DLD1 (cell line): Measurements from ENCODE around the gene POLD2.
"Not testable (repeated sequence)": the region's sequence is repeated elsewhere in the genome, so short reads cannot be mapped to it uniquely, and the experiment has no call there.

ENCODE experiments used
- in situ Hi-C: cut with HindIII; loops from 2 replicates; pipeline ENCODE4 v1.10.0; 2017; ENCODE audit warnings: low sequenced_read_pairs

Gene POLD2

GRCh38 chr7:44139311-44140010 is 16.1 kb upstream of the POLD2 start:
- in situ Hi-C loops: no loop called here

GRCh38 chr7:44138698-44139097 is 15.3 kb upstream of the POLD2 start:
- in situ Hi-C loops: no loop called here

- in situ Hi-C loops: no loop called here
These were observed 13.4 kb upstream of the POLD2 start for GRCh38 chr7:44136731-44137130.

GRCh38 chr7:44134943-44135628 is 11.7 kb upstream of the POLD2 start:
- in situ Hi-C loops: no loop called here

- in situ Hi-C loops: no loop called here
These were observed 9.9 kb upstream of the POLD2 start for GRCh38 chr7:44133295-44133694.

- in situ Hi-C loops: no loop called here
These were observed 8.7 kb upstream of the POLD2 start for GRCh38 chr7:44132039-44132438.

- in situ Hi-C loops: no loop called here
These were observed 8.1 kb upstream of the POLD2 start for GRCh38 chr7:44131173-44132029.

GRCh38 chr7:44128721-44129582 is 5.6 kb upstream of the POLD2 start:
- in situ Hi-C loops: no loop called here

GRCh38 chr7:44127161-44127560 is 3.8 kb upstream of the POLD2 start:
- in situ Hi-C loops: no loop called here

- in situ Hi-C loops: not testable (repeated sequence)
These were observed 3.2 kb upstream of the POLD2 start for GRCh38 chr7:44126574-44126973.

- in situ Hi-C loops: no loop called here
These were observed 1.5 kb upstream of the POLD2 start for GRCh38 chr7:44124822-44125202.

GRCh38 chr7:44122529-44122928 is 819 bp downstream of the POLD2 start:
- in situ Hi-C loops: no loop called here

GRCh38 chr7:44121761-44122420 is 1.5 kb downstream of the POLD2 start:
- in situ Hi-C loops: no loop called here

GRCh38 chr7:44120395-44120794 is 3.0 kb downstream of the POLD2 start:
- in situ Hi-C loops: no loop called here

GRCh38 chr7:44119829-44120380 is 3.4 kb downstream of the POLD2 start:
- in situ Hi-C loops: no loop called here

GRCh38 chr7:44117801-44118429 is 5.4 kb downstream of the POLD2 start:
- in situ Hi-C loops: no loop called here

- in situ Hi-C loops: no loop called here
These were observed 6.3 kb downstream of the POLD2 start for GRCh38 chr7:44116789-44117666.

GRCh38 chr7:44116087-44116788 is 7.1 kb downstream of the POLD2 start:
- in situ Hi-C loops: no loop called here
